Stimulated activated CD4-positive, alpha-beta T cell treated with anti-CD3 and anti-CD28 coated beads, Interleukin-15, amount 100 ng/mL, for 1 hour (primary cell): ENCODE measurements around the gene SNRNP48.

Experiments
- DNase-seq, 2 donors: peaks; one replicate each; pipeline ENCODE4 v3.0.0-alpha.2; 2020; ENCODE audit warnings: low read depth in 1 of 2, low spot score in 1 of 2

SNRNP48 gene

GRCh38 chr6:7640607-7641577 lies 50.9 kb downstream of the SNRNP48 start:
- no peak for DNase-seq

- no peak for DNase-seq
These were observed 52.8 kb downstream of the SNRNP48 start for GRCh38 chr6:7642791-7643190.

- no peak for DNase-seq
These were observed 54.4 kb downstream of the SNRNP48 start for GRCh38 chr6:7644417-7644816.

GRCh38 chr6:7646394-7646793 lies 56.4 kb downstream of the SNRNP48 start:
- no peak for DNase-seq

- no peak for DNase-seq
These were observed 57.5 kb downstream of the SNRNP48 start for GRCh38 chr6:7647504-7647903.

GRCh38 chr6:7649037-7649810 lies 59.2 kb downstream of the SNRNP48 start:
- no peak for DNase-seq

- DNase-seq = no peak
These were observed 60.9 kb downstream of the SNRNP48 start for GRCh38 chr6:7650878-7651277.

GRCh38 chr6:7652957-7653356 lies 63.0 kb downstream of the SNRNP48 start:
- no peak for DNase-seq

- DNase-seq = no peak
These were observed 66.4 kb downstream of the SNRNP48 start for GRCh38 chr6:7656355-7656754.

GRCh38 chr6:7658543-7658942 lies 68.5 kb downstream of the SNRNP48 start:
- no peak for DNase-seq

GRCh38 chr6:7661364-7661763 lies 71.4 kb downstream of the SNRNP48 start:
- DNase-seq = no peak
